ENCODE data around the gene MCEE.
A peak's percentile ranks its signal among the peaks of the same experiment; 100 is the strongest.
"Not testable (repeated sequence)": the region's sequence is repeated elsewhere in the genome, so short reads cannot be mapped to it uniquely, and the experiment has no call there.

The MCEE gene

GRCh38 chr2:71100195-71100964 is 29.6 kb downstream of the MCEE start:
- no peaks in the 10 kb centered on the region for H3K36me3 ChIP-seq (ENCODE audit: low read depth)
- ATAC-seq (ENCODE audit: low read depth) (peak; percentile 58; the same call in 1 of the 3 replicates), DNase-seq (ENCODE audit: low spot score) (no peak)
- no peak overlapping the region for H3K27ac ChIP-seq (ENCODE audit: poor library complexity, severe bottlenecking)
- TF ChIP-seq, protein P1, sequence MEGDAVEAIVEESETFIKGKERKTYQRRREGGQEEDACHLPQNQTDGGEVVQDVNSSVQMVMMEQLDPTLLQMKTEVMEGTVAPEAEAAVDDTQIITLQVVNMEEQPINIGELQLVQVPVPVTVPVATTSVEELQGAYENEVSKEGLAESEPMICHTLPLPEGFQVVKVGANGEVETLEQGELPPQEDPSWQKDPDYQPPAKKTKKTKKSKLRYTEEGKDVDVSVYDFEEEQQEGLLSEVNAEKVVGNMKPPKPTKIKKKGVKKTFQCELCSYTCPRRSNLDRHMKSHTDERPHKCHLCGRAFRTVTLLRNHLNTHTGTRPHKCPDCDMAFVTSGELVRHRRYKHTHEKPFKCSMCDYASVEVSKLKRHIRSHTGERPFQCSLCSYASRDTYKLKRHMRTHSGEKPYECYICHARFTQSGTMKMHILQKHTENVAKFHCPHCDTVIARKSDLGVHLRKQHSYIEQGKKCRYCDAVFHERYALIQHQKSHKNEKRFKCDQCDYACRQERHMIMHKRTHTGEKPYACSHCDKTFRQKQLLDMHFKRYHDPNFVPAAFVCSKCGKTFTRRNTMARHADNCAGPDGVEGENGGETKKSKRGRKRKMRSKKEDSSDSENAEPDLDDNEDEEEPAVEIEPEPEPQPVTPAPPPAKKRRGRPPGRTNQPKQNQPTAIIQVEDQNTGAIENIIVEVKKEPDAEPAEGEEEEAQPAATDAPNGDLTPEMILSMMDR (IDR thresholded peaks at IDR 0.05; ENCODE audit: poor library complexity, severe bottlenecking) = peak; percentile 81
- peaks cover 6% of the 10 kb centered on the region for H3K4me1 ChIP-seq (ENCODE audit: insufficient read depth, poor library complexity, severe bottlenecking)
- H3K27me3 ChIP-seq (ENCODE audit: insufficient read depth, poor library complexity, severe bottlenecking) = no peaks in the 10 kb centered on the region
- H3K9me3 ChIP-seq (ENCODE audit: severe bottlenecking) = no peaks in the 10 kb centered on the region
- H3K4me3 ChIP-seq (ENCODE audit: severe bottlenecking) = no peak overlapping the region

GRCh38 chr2:71092491-71093260 is 37.4 kb downstream of the MCEE start:
- not testable (repeated sequence) for H3K27me3 ChIP-seq (ENCODE audit: insufficient read depth, poor library complexity, severe bottlenecking); H3K36me3 ChIP-seq (ENCODE audit: low read depth); H3K27ac ChIP-seq (ENCODE audit: poor library complexity, severe bottlenecking); H3K9me3 ChIP-seq (ENCODE audit: severe bottlenecking); H3K4me3 ChIP-seq (ENCODE audit: severe bottlenecking); DNase-seq (ENCODE audit: low spot score); ATAC-seq (ENCODE audit: low read depth); H3K4me1 ChIP-seq (ENCODE audit: insufficient read depth, poor library complexity, severe bottlenecking)

- not testable (repeated sequence) for H3K27me3 ChIP-seq (ENCODE audit: insufficient read depth, poor library complexity, severe bottlenecking); H3K36me3 ChIP-seq (ENCODE audit: low read depth); ATAC-seq (ENCODE audit: low read depth); H3K9me3 ChIP-seq (ENCODE audit: severe bottlenecking); H3K4me3 ChIP-seq (ENCODE audit: severe bottlenecking); H3K4me1 ChIP-seq (ENCODE audit: insufficient read depth, poor library complexity, severe bottlenecking); H3K27ac ChIP-seq (ENCODE audit: poor library complexity, severe bottlenecking); DNase-seq (ENCODE audit: low spot score)
Observed at GRCh38 chr2:71091808-71092207, 38.2 kb downstream of the MCEE start.

DNA sequence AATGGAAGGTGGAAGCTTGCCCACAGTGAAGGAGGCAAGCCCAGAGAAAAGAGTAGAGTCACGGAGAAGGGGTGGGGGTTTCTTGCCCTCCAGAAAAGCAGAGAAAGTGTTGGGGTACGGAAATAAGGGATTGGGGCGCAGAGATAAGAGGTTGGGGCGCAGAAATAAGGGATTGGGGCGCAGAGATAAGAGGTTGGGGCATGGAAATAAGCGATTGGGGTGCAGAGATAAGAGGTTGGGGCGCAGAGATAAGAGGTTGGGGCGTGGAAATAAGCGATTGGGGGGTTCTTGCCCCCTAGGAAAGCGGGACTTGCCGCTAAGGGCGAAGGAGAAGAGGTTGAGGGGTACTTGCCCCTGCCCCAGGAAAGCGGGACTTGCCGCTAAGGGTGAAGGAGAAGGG is 40.6 kb downstream of the MCEE start:
- not testable (repeated sequence) for H3K27me3 ChIP-seq (ENCODE audit: insufficient read depth, poor library complexity, severe bottlenecking); H3K9me3 ChIP-seq (ENCODE audit: severe bottlenecking); ATAC-seq (ENCODE audit: low read depth); H3K4me3 ChIP-seq (ENCODE audit: severe bottlenecking); DNase-seq (ENCODE audit: low spot score); H3K36me3 ChIP-seq (ENCODE audit: low read depth); H3K27ac ChIP-seq (ENCODE audit: poor library complexity, severe bottlenecking); H3K4me1 ChIP-seq (ENCODE audit: insufficient read depth, poor library complexity, severe bottlenecking)

DNA sequence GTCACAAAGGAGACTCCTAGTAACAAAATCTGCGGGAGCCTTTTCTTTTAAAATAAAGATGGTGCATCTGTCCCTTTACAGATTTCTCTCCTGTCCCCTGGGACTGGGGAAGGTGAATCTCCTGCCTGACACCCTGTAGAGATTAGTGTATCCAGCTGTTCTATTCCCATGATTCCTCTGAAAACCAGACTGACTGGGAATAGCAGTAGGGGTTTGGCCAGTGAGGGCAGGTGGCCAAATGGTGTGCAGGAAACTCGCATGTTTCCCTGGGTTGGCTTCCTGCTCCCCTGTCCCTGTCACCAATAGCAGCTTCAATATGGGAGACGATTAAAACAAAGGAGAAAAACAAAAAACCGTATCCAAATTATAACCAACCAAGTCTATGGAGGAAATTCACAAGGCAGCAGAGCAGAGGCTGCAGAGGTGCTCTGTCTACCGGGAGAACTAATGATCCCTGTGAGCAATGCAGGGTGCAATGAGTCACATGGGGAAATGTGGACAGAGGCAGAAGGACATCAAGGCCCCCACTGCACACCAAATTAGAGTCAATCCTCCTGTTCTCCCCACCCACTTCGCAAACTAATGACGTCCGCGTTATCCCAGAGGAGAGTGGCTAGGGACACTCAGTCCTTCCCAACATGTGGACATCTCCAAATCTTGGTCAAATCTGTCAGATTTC is 44.6 kb downstream of the MCEE start:
- not testable (repeated sequence) for H3K27me3 ChIP-seq (ENCODE audit: insufficient read depth, poor library complexity, severe bottlenecking); H3K4me3 ChIP-seq (ENCODE audit: severe bottlenecking); ATAC-seq (ENCODE audit: low read depth); H3K36me3 ChIP-seq (ENCODE audit: low read depth); H3K27ac ChIP-seq (ENCODE audit: poor library complexity, severe bottlenecking); H3K9me3 ChIP-seq (ENCODE audit: severe bottlenecking); DNase-seq (ENCODE audit: low spot score); H3K4me1 ChIP-seq (ENCODE audit: insufficient read depth, poor library complexity, severe bottlenecking)

DNA sequence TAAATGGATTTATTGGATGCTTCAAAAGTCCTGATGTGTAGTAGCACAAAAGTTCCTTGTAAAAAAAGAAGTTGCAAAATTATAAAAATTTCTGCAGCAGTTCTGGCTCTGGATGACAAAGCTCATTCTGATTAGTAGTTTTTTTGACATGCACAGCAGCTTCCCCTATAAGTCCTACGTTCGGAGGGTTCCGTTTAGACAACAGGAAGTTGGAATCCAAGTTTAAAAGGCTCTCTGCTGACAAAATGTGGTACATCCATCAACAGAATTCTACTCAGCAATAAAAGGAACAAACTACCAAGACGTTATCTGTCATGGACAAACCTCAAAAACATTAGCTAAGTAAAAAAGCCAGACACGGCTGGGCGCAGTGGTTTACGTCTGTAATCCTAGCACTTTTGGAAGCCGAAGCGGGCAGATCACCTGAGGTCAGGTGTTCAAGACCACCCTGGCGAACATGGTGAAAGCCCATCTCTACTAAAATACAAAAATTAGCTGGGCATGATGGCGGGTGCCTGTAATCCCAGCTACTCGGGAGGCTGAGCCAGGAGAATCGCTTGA is 46.2 kb downstream of the MCEE start:
- H3K27me3 ChIP-seq (ENCODE audit: insufficient read depth, poor library complexity, severe bottlenecking); H3K27ac ChIP-seq (ENCODE audit: poor library complexity, severe bottlenecking); H3K4me3 ChIP-seq (ENCODE audit: severe bottlenecking); DNase-seq (ENCODE audit: low spot score); H3K9me3 ChIP-seq (ENCODE audit: severe bottlenecking); ATAC-seq (ENCODE audit: low read depth); H3K4me1 ChIP-seq (ENCODE audit: insufficient read depth, poor library complexity, severe bottlenecking); H3K36me3 ChIP-seq (ENCODE audit: low read depth): not testable (repeated sequence)

DNA sequence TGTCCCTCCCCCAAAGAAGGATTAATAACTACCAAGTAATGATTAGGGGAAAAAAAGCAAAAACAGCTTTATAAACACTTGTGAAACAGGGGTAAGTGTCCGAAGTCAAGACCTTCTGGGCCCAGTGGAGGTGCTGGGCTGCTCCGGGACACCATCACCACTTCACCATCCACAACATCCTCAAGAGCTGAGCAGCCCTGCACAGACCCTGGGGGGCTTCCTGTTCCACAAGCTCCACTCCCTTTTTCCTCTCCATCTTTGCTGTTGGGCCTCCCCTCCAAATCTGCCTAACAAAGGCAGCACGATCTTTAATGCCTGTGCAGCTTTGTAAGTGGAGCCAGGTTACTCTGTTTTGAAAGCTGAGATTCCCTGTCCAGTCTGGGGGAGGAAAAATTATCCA is 46.7 kb downstream of the MCEE start:
- not testable (repeated sequence) for H3K36me3 ChIP-seq (ENCODE audit: low read depth); H3K27ac ChIP-seq (ENCODE audit: poor library complexity, severe bottlenecking); DNase-seq (ENCODE audit: low spot score); H3K4me3 ChIP-seq (ENCODE audit: severe bottlenecking); H3K9me3 ChIP-seq (ENCODE audit: severe bottlenecking); ATAC-seq (ENCODE audit: low read depth); H3K4me1 ChIP-seq (ENCODE audit: insufficient read depth, poor library complexity, severe bottlenecking); H3K27me3 ChIP-seq (ENCODE audit: insufficient read depth, poor library complexity, severe bottlenecking)
